Astrocyte of the cerebellum (primary cell): ENCODE results near the gene TNFSF11.

ENCODE experiments used
- DNase-seq: peaks from one replicate; pipeline ENCODE4 v3.0.0-alpha.2; 2011; ENCODE audit warnings: low read depth
- H3K4me3 ChIP-seq: 2 replicates; pipeline ENCODE4 v1.5.1; 2011; ENCODE audit warnings: mild to moderate bottlenecking, low read depth, low read length, moderate library complexity
- CTCF ChIP-seq: IDR thresholded peaks from 2 replicates; pipeline ENCODE4 v1.5.1; 2012; ENCODE audit warnings: low read length, low read depth, moderate library complexity, mild to moderate bottlenecking; ENCODE audit errors: missing control alignments
- in situ Hi-C: cut with HindIII; loops from 2 replicates; pipeline ENCODE4 v1.10.0; 2017; ENCODE audit warnings: low sequenced_read_pairs

Gene TNFSF11

GRCh38 chr13:42574011-42574410 is at the start of gene TNFSF11:
Gene TNFSF11 (plus strand): TSS chr13:42574152. CDS start chr13:42574304, 152 bp downstream.
- TF ChIP-seq CTCF = no peak
- in situ Hi-C loops = no loop called here
- DNase-seq = no peak
- peak within 1 kb of the TSS; percentile 42 for H3K4me3 ChIP-seq

GRCh38 chr13:42524487-42525034 is 49.4 kb upstream of the TNFSF11 start:
- no peak overlapping the region for H3K4me3 ChIP-seq
- in situ Hi-C loops = no loop called here
- peak; percentile 3 for DNase-seq
- no peak for TF ChIP-seq CTCF

GRCh38 chr13:42525035-42525504 is 48.9 kb upstream of the TNFSF11 start:
- in situ Hi-C loops = no loop called here
- DNase-seq = peak; percentile 47
- H3K4me3 ChIP-seq = no peak overlapping the region

GRCh38 chr13:42526276-42526675 is 47.7 kb upstream of the TNFSF11 start:
- H3K4me3 ChIP-seq = no peak overlapping the region
- DNase-seq = no peak
- TF ChIP-seq CTCF = no peak
- in situ Hi-C loops = no loop called here

More at GRCh38 chr13:42525035-42525504, 48.9 kb upstream of the TNFSF11 start:
- TF ChIP-seq CTCF = no peak

GRCh38 chr13:42526804-42527203 is 47.1 kb upstream of the TNFSF11 start:
- TF ChIP-seq CTCF = no peak
- in situ Hi-C loops = no loop called here
- no peak for DNase-seq
- no peak overlapping the region for H3K4me3 ChIP-seq

- no peak overlapping the region for H3K4me3 ChIP-seq
- in situ Hi-C loops = no loop called here
- DNase-seq = no peak
- TF ChIP-seq CTCF = no peak
Measured at GRCh38 chr13:42532561-42533335, 41.2 kb upstream of the TNFSF11 start.
